Activated CD4-positive, alpha-beta memory T cell treated with anti-CD3 and anti-CD28 coated beads, Interleukin-2, amount 10 ng/mL, durations not matched to agents 7 days and 5 days (primary cell): Measurements from ENCODE around the gene TUBA8. TPM values are rescaled to one million over a fixed set of nuclear protein-coding genes. Genes with fewer than 3 reads are reported as not detected.

ENCODE experiments used
- total RNA-seq, 2 experiments: library from RNA; stranded (reverse); gene quantifications; one replicate each; pipeline ENCODE4 v1.2.3, GENCODE V29; 2021

The TUBA8 gene
- total RNA-seq, 2 experiments from 2014 or later, result 0.88 to 1.4 TPM

Other genes with a start within 250 kb of the TUBA8 start
- gene MICAL3, start 86.2 kb upstream of the TUBA8 start, total RNA-seq, result 10 to 100 TPM; 30.3 to 31.4 TPM
- 10 to 100 TPM; 35.5 to 35.9 TPM for gene PEX26, start 32.8 kb upstream of the TUBA8 start, total RNA-seq
- 10 to 100 TPM; 74.6 to 75.1 TPM for gene USP18, start 39.4 kb downstream of the TUBA8 start, total RNA-seq